K562 (cell line): Measurements from ENCODE around the gene PPM1F. TPM values are rescaled to one million over a fixed set of nuclear protein-coding genes. Genes with fewer than 3 reads are reported as not detected.

Experiments
- ATAC-seq: fragments of 200-7000 bp; cut with Tn5 transposase; 3 replicates; pipeline ENCODE4 v1.9.1; 2020; ENCODE audit warnings: moderate library complexity
- BruUV-seq: library from RNA; stranded (reverse); fragments of 400-500 nt; replicated peaks from 2 replicates; lab custom pipeline; 2021; lab: Mats Ljungman, UMichigan
- CTCF ChIA-PET: fragments of 300-600 bp; formaldehyde crosslinking; extraction: SDS; loops from one replicate; lab custom pipeline; 2021; ENCODE audit warnings: low intra/inter-chr PET ratio; lab: Yijun Ruan, JAX
- POLR2A ChIA-PET: fragments of 300-600, 350-650 bp; sonication (Branson Sonifier 250); formaldehyde crosslinking; extraction: SDS; loops from one replicate; lab custom pipeline; 2021; ENCODE audit warnings: antibody characterized with exemption, inconsistent platforms; lab: Yijun Ruan, JAX
- DNase-seq, 4 experiments: peaks; one replicate each; pipeline versions ENCODE4 v3.0.0 to v3.0.0-alpha.2; 2011 to 2018; ENCODE audit warnings: low spot score in 3 of 4, mixed read lengths in 3 of 4; ENCODE audit errors: extremely low read depth in 1 of 4
- FAIRE-seq: peaks from 2 replicates; lab custom pipeline; 2011; peaks lifted over from hg19 to GRCh38; lab: Jason Lieb, UNC
- H2AFZ ChIP-seq: 2 replicates; pipeline ENCODE4 v1.6.0; 2011; ENCODE audit warnings: low read depth, low read length, control low read depth, inconsistent platforms
- H3K27ac ChIP-seq: fragments of 200-600 bp; 3 replicates; pipeline ENCODE4 v1.8.0; 2011; ENCODE audit warnings: low read depth, mild to moderate bottlenecking, control low read depth, inconsistent platforms, low read length, moderate library complexity, mixed read lengths; ENCODE audit errors: extremely low read depth
- H3K27me3 ChIP-seq, 2 experiments: fragments of 300-600 bp in 1 of 2; 2 replicates in 1 of 2; 3 replicates in 1 of 2; pipeline versions ENCODE4 v1.6.0 to v1.8.0; 2011; ENCODE audit warnings: inconsistent platforms in 2 of 2, low read length in 2 of 2, mild to moderate bottlenecking in 1 of 2, mixed read lengths in 1 of 2, moderate library complexity in 1 of 2; ENCODE audit not compliant: control insufficient read depth in 2 of 2, insufficient read depth in 2 of 2
- H3K36me3 ChIP-seq: fragments of 300-600 bp; 3 replicates; pipeline ENCODE4 v1.8.0; 2011; ENCODE audit warnings: mild to moderate bottlenecking, low read length, inconsistent platforms; ENCODE audit not compliant: control insufficient read depth, insufficient read depth
- H3K4me1 ChIP-seq, 2 experiments: fragments of 200-600 bp in 1 of 2; replicated peaks in 1 of 2; 2 replicates in 1 of 2; 3 replicates in 1 of 2; pipeline versions ENCODE4 v1.5.1 to v1.8.0; 2011; ENCODE audit warnings: inconsistent platforms in 2 of 2, low read length in 2 of 2, mild to moderate bottlenecking in 1 of 2, mixed read lengths in 1 of 2, moderate library complexity in 1 of 2; ENCODE audit not compliant: control insufficient read depth in 2 of 2, insufficient read depth in 2 of 2
- H3K4me2 ChIP-seq: 2 replicates; pipeline ENCODE4 v1.6.1; 2011; ENCODE audit warnings: low read length, control low read depth, inconsistent platforms, mixed read lengths; ENCODE audit not compliant: insufficient read depth
- H3K4me3 ChIP-seq: fragments of 200-600 bp; sonication (generic), shearing (Covaris generic); 2 replicates; pipeline ENCODE4 v1.5.1; 2016; ENCODE audit warnings: control low read depth, inconsistent platforms
- H3K79me2 ChIP-seq: fragments of 200-600 bp; 3 replicates; pipeline ENCODE4 v1.8.0; 2011; ENCODE audit warnings: low read length, inconsistent platforms; ENCODE audit not compliant: control insufficient read depth, insufficient read depth
- H3K9ac ChIP-seq, 2 experiments: 2 replicates each; pipeline versions ENCODE4 v1.6.0 to v1.6.1; 2011; ENCODE audit warnings: low read depth in 2 of 2, low read length in 2 of 2, control low read depth in 1 of 2, inconsistent platforms in 1 of 2, mild to moderate bottlenecking in 1 of 2, mixed read lengths in 1 of 2; ENCODE audit not compliant: insufficient read depth in 1 of 2
- H3K9me1 ChIP-seq: one replicate; pipeline ENCODE4 v1.6.0; 2011; ENCODE audit warnings: inconsistent platforms, mild to moderate bottlenecking, low read length, moderate library complexity; ENCODE audit not compliant: control insufficient read depth, insufficient read depth
- H3K9me3 ChIP-seq: replicated peaks from 2 replicates; pipeline ENCODE4 v1.5.1; 2011; ENCODE audit warnings: low read depth, low read length, inconsistent platforms; ENCODE audit not compliant: control insufficient read depth, insufficient read depth
- H4K20me1 ChIP-seq: replicated peaks from 2 replicates; pipeline ENCODE4 v1.6.1; 2011; ENCODE audit warnings: low read length, inconsistent platforms, mixed read lengths; ENCODE audit not compliant: control insufficient read depth, insufficient read depth
- ATF7 ChIP-seq: fragments of 450-650 bp; IDR thresholded peaks from 2 replicates; pipeline ENCODE4 v1.7.1; 2014; ENCODE audit warnings: mild to moderate bottlenecking, moderate library complexity
- CBX8 ChIP-seq: fragments of 200-600 bp; sonication (generic); IDR thresholded peaks from 2 replicates; pipeline ENCODE4 v1.6.1; 2012; ENCODE audit warnings: borderline replicate concordance, mixed run types, low read depth, mild to moderate bottlenecking, moderate library complexity, mixed read lengths, low read length, control low read depth, inconsistent platforms; ENCODE audit not compliant: poor library complexity, severe bottlenecking; ENCODE audit errors: extremely low read depth
- GMEB1 ChIP-seq: fragments of 250-450 bp; sonication (Bioruptor Pico); IDR thresholded peaks from 2 replicates; pipeline ENCODE4 v1.4.0; 2020; ENCODE audit warnings: mild to moderate bottlenecking
- MEIS2 ChIP-seq: fragments of 450-650 bp; IDR thresholded peaks from 2 replicates; pipeline ENCODE4 v1.6.1; 2014; ENCODE audit warnings: mild to moderate bottlenecking; ENCODE audit not compliant: partially characterized antibody
- NCOA1 ChIP-seq: fragments of 450-650 bp; IDR thresholded peaks from 2 replicates; pipeline ENCODE4 v1.6.1; 2016; ENCODE audit warnings: low read depth
- NFIX ChIP-seq: fragments of 250-450 bp; sonication (Bioruptor Pico); IDR thresholded peaks from 2 replicates; pipeline ENCODE4 v1.4.0; 2020; ENCODE audit warnings: low read depth, mild to moderate bottlenecking, moderate library complexity
- NONO ChIP-seq, 2 experiments: fragments of 200-400 bp in 1 of 2; fragments of 450-650 bp in 1 of 2; formaldehyde crosslinking in 1 of 2; IDR thresholded peaks; 2 replicates each; pipeline ENCODE4 v1.6.1; 2017; ENCODE audit warnings: low read depth in 2 of 2, mild to moderate bottlenecking in 2 of 2, moderate library complexity in 2 of 2, low read length in 1 of 2
- NR4A1 ChIP-seq, 2 experiments: fragments of 250-450 bp in 1 of 2; fragments of 450-650 bp in 1 of 2; sonication (Bioruptor Pico) in 1 of 2; IDR thresholded peaks; 2 replicates each; pipeline versions ENCODE4 v1.4.0 to v1.6.1; 2016 to 2020; ENCODE audit warnings: mild to moderate bottlenecking in 2 of 2, missing compliant biosample characterization in 1 of 2, missing genetic modification characterization in 1 of 2, moderate library complexity in 1 of 2
- PURB ChIP-seq: sonication (generic); formaldehyde crosslinking; IDR thresholded peaks from 2 replicates; pipeline ENCODE4 v1.9.0; 2021; ENCODE audit warnings: low read depth, mild to moderate bottlenecking, missing genetic modification reagents
- TFE3 ChIP-seq: fragments of 450-650 bp; formaldehyde crosslinking; IDR thresholded peaks from 2 replicates; pipeline ENCODE4 v1.4.0; 2020; ENCODE audit warnings: mild to moderate bottlenecking, mixed read lengths
- WHSC1 ChIP-seq: IDR thresholded peaks from one replicate; pipeline ENCODE4 v1.6.1; 2012; ENCODE audit warnings: low read length, control low read depth, inconsistent platforms
- ZNF146 ChIP-seq: IDR thresholded peaks from one replicate; pipeline ENCODE4 v1.6.1; 2018; ENCODE audit warnings: missing compliant biosample characterization; ENCODE audit not compliant: unreplicated experiment
- ZNF57 ChIP-seq: fragments of 450-650 bp; formaldehyde crosslinking; IDR thresholded peaks from 2 replicates; pipeline ENCODE4 v1.4.0; 2020; ENCODE audit warnings: mild to moderate bottlenecking, moderate library complexity
- ZNF707 ChIP-seq: fragments of 250-450 bp; sonication (Bioruptor Pico); conservative IDR thresholded peaks from 2 replicates; pipeline ENCODE4 v1.8.0; 2022; ENCODE audit warnings: inconsistent platforms, mild to moderate bottlenecking, moderate library complexity
- WGBS: fragments of 100-300 bp; shearing (Covaris generic); methylation state at CpG from one replicate; pipeline ENCODE4 v1.1.6; 2016; ENCODE audit warnings: low coverage, mixed read lengths; ENCODE audit not compliant: insufficient coverage; ENCODE audit errors: missing lambda C conversion rate; 5-methylcytosine and 5-hydroxymethylcytosine counted together
- in situ Hi-C: fragments of 300-500 bp; cut with MboI; formaldehyde crosslinking; loops from 4 replicates; pipeline ENCODE4 v1.15.0; 2018; ENCODE audit warnings: inconsistent platforms, mixed read lengths
- intact Hi-C: fragments of 100-400 bp; cut with micrococcal nuclease; formaldehyde crosslinking; loops from 2 replicates; pipeline ENCODE4 v1.14.2; 2022
- polyA plus RNA-seq, 8 experiments: library from polyadenylated mRNA; depleted of rRNA in 4 of 8; stranded (reverse) in 5 of 8; unstranded in 3 of 8; fragments of >200 nt; fragmentation: Nextera tagmentation in 2 of 8; fragmentation: Illumina TruSeq in 1 of 8; extraction: Ambion mirVana in 2 of 8; extraction: Trizol in 1 of 8; gene quantifications; 2 replicates each; pipeline versions ENCODE4 v1.2.1 to v1.2.3, GENCODE V29; 2011 to 2014; ENCODE audit warnings: inconsistent platforms in 1 of 8, missing spikeins in 1 of 8
- total RNA-seq, 7 experiments: library from RNA; depleted of rRNA in 6 of 7; stranded (reverse); fragments of >200 nt in 6 of 7; fragmentation: Illumina TruSeq in 2 of 7; extraction: Trizol in 2 of 7; gene quantifications; 2 replicates each; pipeline versions ENCODE4 v1.2.1 to v1.2.3, GENCODE V29; 2011 to 2021; ENCODE audit warnings: low replicate concordance in 1 of 7
- TF ChIP-seq, protein P1 (sequence below), 2 experiments: IDR thresholded peaks in 1 of 2; conservative IDR thresholded peaks in 1 of 2; 2 replicates each; pipeline ENCODE4 v1.6.1; 2016; ENCODE audit warnings: low read depth in 2 of 2, mild to moderate bottlenecking in 1 of 2, missing compliant biosample characterization in 1 of 2, missing genetic modification characterization in 1 of 2, moderate library complexity in 1 of 2

Gene PPM1F
- total and polyA plus RNA-seq, 9 of the 15 experiments (the other 6 are each of a cell fraction or from before 2014, with no cell fraction given): 2.1 to 159 (median 64.0) TPM

DNA sequence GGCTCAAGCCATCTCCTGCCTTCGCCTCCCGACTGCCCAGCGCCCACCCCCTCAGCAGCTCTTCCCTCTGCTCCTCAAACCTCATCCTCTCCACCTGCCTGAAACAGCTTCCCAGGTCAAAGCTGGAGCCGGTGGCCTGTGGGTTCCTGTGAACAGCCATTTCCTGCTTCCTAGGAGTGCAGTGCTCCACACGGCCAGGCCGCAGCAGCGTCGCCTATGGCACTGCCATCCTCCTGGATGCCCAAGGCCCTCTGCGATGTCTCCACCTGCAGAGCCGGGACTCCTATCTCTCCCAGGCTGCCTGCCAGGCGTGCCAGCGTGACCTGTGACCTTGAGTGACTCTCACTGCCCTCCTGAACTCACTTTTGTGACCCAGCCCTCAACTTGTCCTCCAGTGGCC lies 24.6 kb downstream of the PPM1F start:
- CTCF ChIA-PET: interaction anchor here (0.7 kb wide), 1 partner anchor 18 kb away, joined by 6 read pairs; no protein-coding TSS in a partner anchor
- no peaks in the 10 kb centered on the region for H3K9me3 ChIP-seq
- TF ChIP-seq NCOA1 (no peak), WHSC1 (peak; percentile 46), GMEB1 (CRISPR knock-in tag) (no peak), NONO (IDR thresholded peaks at IDR 0.05; ENCODE audit: low read depth in 2 of 2, low read length in 1 of 2) (no peak), NR4A1 (CRISPR knock-in tag; IDR thresholded peaks at IDR 0.05) (0 out of 2 replicates have a peak, but pooled peaks have one; percentile 86), NR4A1 (tag; IDR thresholded peaks at IDR 0.05) (no peak), NFIX (no peak), CBX8 (no peak), ZNF146 (no peak), ZNF707 (CRISPR knock-in tag) (no peak), TFE3 (CRISPR knock-in tag) (no peak), MEIS2 (no peak), ZNF57 (CRISPR knock-in tag) (0 out of 2 replicates have a peak, but pooled peaks have one; percentile 36), PURB (CRISPR knock-in tag) (no peak), ATF7 (no peak)
- TF ChIP-seq, protein P1, sequence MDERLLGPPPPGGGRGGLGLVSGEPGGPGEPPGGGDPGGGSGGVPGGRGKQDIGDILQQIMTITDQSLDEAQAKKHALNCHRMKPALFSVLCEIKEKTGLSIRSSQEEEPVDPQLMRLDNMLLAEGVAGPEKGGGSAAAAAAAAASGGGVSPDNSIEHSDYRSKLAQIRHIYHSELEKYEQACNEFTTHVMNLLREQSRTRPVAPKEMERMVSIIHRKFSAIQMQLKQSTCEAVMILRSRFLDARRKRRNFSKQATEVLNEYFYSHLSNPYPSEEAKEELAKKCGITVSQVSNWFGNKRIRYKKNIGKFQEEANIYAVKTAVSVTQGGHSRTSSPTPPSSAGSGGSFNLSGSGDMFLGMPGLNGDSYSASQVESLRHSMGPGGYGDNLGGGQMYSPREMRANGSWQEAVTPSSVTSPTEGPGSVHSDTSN (CRISPR knock-in tag; IDR thresholded peaks at IDR 0.05; ENCODE audit: low read depth): no peak
- TF ChIP-seq, protein P1 (tag; conservative IDR thresholded peaks at IDR 0.05; ENCODE audit: low read depth): no peak

More for the DNA sequence above, 24.6 kb downstream of the PPM1F start:
- Histone ChIP-seq H3K4me3 (no peak overlapping the region), H3K36me3 (peaks cover 60% of the 10 kb centered on the region), H3K9me1 (peaks cover 14% of the 10 kb centered on the region), H3K4me2 (no peak overlapping the region), H3K9ac (peak overlapping the region in 1 of 2 experiments; percentile 83; a peak in 2 of 4 replicates), H4K20me1 (peaks cover 26% of the 10 kb centered on the region; the same call in 1 of the 2 replicates), H3K4me1 (peaks cover 2 to 31% of the 10 kb centered on the region in 2 experiments; a peak in 3 of 5 replicates), H2AFZ (no peak overlapping the region), H3K27me3 (no peaks in the 10 kb centered on the region), H3K27ac (no peak overlapping the region), H3K79me2 (no peaks in the 10 kb centered on the region)
- DNase-seq: no peak
- POLR2A ChIA-PET: interaction anchor here (0.9 to 49.7 kb wide), 6 partner anchors 6 to 193 kb away, joined by 3 to 1041 read pairs (median 4); partner anchors contain the start of genes PPM1F and YPEL1
- ATAC-seq: peak; percentile 12
- WGBS: 80% methylated on average over 12 of the region's 12 CpGs
- BruUV-seq: no TSS peak
- intact Hi-C loops (no loop called here), in situ Hi-C loops (loop anchor here (25.0 kb wide), 3 partner anchors 391 to 791 kb away; partner anchors contain the start of gene HIC2)
- FAIRE-seq: no peak
